ENCODE data around the gene PELI1.
A peak's percentile ranks its signal among the peaks of the same experiment; 100 is the strongest.
"Not testable (repeated sequence)": the region's sequence is repeated elsewhere in the genome, so short reads cannot be mapped to it uniquely, and the experiment has no call there.

Gene PELI1

DNA sequence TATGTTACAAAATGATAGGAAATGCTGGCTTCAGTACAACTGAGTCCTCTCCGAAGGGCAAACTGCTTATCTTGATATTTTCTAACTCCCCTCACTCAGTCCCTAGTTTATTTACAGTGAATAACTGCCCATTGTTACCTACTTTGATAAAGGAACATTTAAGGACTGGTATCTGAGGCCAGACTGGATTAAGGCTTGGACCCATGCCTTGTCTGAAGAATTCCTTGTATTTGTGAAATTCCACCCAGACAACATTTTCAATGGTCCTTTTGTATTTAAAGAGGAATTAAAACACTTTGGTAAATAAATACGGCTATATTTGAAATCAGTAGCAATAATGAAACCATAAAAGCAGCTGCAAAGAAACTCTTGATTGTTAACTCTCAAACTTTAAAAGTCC is 58.3 kb downstream of the PELI1 start:
- no peak for DNase-seq (ENCODE audit: low read depth)

DNA sequence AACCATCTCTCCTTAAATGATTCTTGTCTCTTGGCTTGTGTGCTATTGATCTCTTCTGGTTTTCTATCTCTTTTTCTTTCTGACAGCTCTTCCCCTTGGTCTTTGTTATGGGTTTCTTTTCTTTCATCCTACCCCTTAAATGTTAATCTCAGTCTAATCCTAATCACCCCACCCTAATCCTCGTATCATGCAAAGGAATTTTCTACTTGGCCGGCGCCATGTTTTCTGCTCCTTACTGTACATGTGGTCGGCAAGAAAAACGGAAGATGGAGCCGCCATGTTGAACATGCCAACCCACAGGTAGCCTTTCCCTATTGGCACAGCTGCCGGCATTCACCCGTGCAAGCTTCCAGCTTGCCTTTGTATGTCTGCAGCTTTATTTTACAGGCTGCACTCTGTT is 63.2 kb downstream of the PELI1 start:
- DNase-seq (ENCODE audit: low read depth), result no peak

DNA sequence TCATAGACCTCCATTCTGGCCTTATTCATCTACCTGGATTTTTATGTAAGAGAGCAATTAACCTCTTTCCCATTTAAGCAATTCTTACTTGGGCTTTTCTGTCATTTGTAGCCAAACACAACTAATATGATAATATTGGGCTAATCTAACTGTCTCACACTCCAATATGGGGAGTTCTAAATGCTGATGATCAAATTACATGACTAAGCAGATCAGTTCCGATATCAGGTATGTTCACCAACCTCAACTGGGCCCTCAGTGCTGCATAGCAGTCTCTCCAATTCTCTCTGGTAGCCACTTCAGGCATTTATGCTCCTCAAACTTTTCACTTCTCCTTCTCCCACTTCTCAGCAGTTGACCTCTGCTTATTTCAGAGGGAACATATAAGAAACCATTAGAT is 64.0 kb downstream of the PELI1 start:
- DNase-seq (ENCODE audit: low read depth), result no peak

DNA sequence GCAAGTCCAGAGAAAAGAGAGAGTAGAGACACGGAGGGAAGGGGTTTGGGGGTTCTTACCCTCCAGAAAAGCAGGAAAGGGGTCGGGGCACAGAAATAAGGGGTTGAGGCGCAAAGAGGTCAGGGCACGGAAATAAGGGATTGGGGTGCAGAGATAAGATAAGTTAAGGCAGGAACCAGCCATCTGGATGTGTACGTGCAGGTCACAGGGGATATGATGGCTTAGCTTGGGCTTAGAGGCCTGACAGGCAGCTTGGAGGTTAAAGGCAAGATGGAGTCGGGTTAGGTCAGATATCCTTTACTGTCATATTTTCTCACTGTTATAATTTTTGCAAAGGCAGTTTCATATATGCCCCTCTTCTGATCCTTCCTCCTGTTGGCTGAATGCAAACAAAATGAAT is 64.5 kb downstream of the PELI1 start:
- not testable (repeated sequence) for DNase-seq (ENCODE audit: low read depth)

DNA sequence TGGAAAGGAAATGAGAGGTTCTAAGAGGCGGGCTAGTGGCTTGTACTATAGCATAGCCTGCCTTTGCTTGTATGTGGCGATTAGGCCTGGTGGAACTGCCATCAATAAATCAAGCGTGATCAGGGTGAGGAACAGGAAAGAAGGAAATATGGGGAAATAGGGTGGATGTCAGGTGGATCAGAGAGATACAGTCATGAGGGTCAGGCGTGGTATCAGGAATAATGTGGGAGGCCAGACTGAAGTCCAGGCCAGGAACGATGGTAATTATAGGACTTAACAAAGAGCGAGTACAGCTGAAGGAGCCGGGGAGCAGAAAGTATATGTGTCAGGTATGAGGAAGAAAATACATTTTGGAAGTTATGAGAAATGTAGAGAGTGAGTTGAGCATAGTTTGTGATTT is 67.4 kb downstream of the PELI1 start:
- not testable (repeated sequence) for DNase-seq (ENCODE audit: low read depth)

DNA sequence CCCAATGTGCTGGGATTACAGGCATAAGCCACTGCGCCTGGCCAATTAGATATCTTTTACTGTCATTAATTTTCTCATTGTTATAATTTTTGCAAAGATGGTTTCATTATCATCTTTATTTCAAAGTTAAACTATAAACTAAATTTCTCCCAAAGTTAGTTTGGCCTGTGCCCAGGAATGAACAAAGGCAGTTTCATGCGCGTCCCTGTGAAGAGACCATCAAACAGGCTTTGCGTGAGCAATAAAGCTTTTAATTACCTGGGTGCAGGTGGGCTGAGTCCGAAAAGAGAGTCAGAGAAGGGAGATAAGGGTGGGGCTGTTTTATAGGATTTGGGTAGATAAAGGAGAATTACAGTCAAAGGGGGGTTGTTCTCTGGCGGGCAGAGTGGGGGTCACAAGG is 69.6 kb downstream of the PELI1 start:
- not testable (repeated sequence) for DNase-seq (ENCODE audit: low read depth)

DNA sequence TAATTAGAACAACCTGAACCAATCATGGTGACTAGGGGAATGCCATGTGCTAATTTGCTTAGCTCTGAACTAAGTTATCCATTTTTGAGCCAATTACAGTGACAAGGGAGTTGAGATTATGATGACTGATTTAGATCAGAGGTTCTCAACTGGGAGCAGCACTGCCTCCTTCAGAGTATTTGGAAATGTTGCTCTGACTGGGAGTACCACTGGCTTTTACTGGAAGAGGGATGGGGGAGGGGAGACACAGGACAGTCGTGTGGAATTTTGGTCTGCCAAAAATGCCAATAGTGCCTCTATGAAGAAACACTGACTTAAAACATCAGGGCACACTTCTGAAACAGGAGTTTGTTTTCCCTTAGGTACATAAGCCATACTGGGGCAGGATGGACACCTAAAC is 76.9 kb downstream of the PELI1 start:
- DNase-seq (ENCODE audit: low read depth), result no peak

DNA sequence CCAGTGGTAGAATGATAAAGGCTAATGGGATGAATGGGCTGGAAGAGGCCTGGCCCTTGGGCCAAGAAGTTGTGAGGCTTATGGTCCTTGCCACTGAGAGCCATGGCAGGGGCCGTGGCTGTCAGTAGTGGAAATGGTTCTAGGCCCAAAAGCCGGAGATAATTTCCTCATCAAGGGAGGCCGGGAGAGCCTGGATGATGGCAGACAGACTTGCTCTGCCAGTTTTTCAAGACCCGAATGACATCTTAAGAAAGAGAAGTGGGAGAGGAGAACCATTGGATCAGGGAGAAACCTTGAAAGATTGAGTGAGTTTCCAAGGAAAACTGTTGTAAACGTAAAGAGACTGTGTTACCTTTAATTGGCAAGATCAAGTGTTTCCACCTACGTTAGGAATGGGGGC is 78.7 kb downstream of the PELI1 start:
- DNase-seq (ENCODE audit: low read depth), result no peak

DNA sequence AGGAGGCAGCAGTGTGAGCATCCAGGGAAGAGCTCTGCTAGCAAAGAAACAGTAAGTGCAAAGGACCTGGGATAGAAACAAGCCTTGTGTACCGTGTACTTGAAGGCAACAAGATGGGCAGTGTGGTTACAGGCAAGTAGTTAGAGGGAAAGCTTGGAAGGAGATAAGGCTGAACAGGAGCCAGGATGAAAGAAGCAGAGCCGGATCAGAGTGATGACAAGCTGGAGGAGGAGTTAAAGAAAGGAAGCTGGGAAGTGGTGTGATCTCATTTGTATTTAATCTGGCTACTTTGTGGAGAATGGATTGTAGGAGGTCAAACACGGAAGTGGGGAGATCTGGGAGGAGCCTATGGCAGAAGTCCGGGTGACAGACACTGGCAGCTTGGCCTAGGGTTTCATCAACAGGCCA is 80.3 kb downstream of the PELI1 start:
- no peak for DNase-seq (ENCODE audit: low read depth)

DNA sequence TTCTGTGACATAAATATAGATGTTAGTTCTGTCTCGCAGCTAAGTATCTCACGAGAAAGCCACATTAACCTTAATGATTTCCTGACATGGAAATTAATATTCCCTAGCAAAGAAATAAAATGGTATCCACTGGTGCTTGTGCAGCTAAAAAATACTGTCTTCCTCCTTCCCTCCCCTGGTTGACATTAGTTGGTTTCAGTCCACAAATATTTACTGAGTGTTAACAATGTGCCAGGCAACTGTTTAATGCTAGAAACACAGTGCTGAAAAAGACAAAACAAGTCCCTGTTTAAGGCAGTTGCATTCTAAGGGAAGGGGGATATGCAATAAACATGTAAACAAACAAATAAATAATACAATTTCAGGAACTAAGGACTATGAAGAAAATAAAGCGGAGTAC is 80.8 kb downstream of the PELI1 start:
- DNase-seq (ENCODE audit: low read depth), result no peak

DNA sequence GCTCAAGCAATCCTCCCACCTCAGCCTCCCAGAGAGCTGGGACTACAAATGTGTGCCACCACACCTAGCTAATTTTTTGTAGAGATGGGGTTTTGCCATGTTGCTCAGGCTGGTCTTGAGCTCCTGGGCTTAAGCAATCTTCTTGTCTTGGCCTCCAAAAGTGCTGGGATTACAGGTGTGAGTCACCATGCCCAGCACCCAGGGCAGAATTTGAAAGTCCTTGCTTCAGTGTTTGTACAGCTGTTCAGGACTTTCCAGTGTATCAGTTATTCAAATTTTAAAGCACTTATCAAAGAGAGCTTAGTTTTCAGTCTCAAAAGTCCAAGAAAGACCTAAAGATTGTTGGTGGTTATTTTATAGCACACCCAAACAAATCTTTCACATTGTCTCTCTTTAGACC is 81.4 kb downstream of the PELI1 start:
- DNase-seq (ENCODE audit: low read depth), result no peak

DNA sequence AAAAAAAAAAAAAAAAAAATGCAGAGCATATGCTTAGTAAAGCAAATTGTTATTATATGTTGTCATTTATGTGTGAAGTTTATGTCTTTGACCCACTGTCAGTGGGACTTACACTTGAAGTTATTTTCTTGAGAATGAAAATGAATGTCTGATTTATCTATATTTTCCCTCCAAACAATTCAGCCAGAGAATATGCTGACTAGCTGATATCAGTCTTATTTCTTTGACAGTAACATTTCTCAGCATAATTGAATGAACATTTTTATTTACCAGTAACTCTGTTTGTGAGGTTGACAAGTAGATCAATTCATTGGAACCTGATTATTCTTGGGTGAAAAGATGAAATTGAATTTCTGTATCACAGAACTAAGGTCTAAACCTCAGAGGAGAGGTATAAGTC is 85.0 kb downstream of the PELI1 start:
- no peak for DNase-seq (ENCODE audit: low read depth)

DNA sequence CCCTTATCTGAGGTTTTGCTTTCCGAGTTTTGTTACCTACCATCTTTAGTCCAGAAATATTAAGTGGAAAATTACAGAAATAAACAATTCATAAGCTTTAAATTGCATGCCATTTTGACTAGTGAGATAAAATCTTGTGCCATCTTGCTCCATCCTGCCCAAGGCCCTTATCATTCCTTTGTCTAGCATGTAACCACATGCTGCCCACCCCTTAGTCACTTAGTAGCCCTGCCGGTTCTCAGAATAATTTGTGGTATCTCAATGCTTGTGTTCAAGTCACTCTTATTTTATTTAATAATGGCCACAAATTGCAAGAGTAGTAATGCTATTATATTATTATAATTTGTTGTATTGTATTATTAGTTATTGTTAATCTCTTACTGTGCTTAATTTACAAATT is 88.2 kb downstream of the PELI1 start:
- DNase-seq (ENCODE audit: low read depth), result no peak

DNA sequence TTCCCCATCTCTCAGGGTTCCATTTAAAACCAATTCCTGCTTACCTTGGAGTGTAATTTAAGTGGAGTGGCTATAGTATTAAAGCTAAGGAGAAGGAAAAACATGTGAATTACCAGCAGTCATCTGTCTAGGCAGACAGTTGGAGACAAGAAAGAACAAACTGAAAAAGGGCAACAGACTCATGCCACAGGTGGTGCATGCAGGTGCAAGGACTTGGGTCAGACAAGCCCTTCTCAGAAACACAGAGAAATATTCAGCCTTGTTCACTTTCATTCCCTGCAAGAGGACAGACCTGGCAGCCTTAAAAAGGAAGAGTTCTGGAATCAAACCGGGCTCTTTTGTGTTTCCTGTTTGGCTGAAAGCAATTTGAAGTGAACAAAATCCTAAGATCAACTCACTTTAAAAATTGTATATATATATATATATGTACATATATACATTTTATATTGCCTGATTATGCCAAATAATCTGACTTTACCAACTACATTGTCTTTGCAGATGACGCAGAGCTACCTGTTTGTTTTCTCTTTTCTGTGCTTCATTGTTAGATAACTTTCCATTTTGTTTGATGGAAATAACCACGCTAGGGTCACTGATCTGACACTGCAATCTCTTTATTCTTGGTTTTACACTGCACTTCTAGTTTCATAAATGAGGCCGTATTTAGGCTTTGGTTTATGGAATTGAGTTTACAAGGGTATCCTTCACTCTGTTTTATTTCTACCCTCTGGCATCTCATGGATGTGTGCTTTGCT is 89.9 kb downstream of the PELI1 start:
- no peak for DNase-seq (ENCODE audit: low read depth)

DNA sequence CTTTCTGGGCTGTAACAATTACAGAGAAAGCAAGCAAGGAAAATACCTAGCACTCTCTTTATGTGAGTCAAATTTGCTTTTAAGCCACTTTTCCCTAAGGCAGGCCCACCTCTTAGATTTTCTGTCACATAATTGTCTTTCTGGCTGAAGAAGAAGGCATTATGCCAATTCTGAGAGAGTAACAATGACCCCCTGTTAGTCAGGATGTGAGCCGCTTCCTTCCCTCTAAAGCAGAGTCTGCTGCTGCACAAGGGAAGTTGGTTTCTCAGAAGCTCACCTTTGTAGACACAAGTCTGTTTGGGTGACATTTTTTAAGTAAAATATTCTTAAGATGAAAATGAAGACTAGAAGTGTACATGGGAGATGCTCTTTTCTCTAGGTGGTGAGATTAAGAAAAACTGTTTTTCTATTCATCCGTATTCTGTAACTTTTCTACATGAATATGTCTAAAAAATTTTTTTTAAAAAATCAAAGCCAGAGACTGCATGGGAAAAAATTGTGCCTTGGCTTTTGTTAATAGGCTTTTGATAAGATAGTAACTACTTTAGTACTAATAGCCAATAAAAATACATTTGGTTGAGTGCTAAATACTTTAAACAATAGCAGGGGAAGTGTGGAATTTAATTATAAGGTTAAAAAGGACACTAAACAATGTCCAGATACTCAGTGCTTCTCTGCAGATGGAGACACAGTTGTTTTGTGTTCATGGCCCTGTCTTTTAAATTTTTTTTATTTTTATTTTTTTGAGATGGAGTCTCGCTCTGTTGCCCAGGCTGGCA is 91.6 kb downstream of the PELI1 start:
- DNase-seq (ENCODE audit: low read depth), result no peak

DNA sequence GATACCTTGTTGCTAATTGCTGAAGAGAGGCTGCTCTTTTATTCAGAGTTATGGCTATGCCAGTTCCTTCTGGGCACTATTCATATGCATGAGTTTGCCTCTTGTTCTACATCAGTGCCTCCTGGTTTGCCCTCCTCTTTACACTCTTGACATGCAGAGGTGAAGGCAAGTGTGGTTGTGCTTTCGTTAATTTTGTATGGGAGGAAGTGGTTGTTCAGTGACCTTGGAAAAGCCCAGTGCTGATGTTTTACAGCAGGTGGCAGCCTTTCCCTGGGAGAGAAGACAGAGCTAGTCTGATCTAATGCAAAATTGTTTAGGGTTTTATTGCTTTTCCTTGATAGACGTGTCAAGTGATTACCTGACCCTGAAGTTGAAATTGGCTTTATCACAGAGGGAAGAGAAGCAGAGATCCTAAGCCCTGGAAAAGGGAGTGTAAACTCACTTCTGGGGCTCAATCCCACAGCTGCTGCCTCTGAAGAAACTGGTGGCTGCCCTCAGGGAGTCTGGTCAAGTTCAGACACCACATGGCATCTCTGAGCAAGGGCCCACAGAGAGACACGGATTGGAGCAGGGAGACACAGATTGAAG is 94.5 kb downstream of the PELI1 start:
- DNase-seq (ENCODE audit: low read depth), result peak; percentile 31

DNA sequence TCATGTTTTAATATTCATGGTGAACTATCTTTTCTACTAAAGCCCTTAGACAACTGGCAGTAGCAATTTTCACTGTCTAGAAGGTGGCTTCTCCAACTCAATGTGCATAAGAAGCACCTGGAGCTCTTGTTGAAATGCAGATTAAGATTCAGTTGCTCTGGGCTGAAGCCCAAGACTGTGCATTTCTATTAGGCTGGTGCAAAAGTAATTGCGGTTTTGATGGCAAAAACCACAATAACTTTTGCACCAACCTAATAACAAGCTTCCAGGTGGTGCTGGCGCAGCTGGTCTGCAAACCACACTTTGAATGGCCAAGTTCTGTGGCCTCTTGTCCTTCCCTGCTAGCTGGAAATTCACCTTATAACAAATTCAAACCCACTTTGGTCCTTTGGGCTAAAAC is 98.3 kb downstream of the PELI1 start:
- DNase-seq (ENCODE audit: low read depth), result no peak
